Astrocyte (in vitro differentiated cells and primary cell): ENCODE measurements around the gene ZBTB49.

Source experiments
- CTCF ChIP-seq: IDR thresholded peaks from 2 replicates; pipeline ENCODE4 v1.5.1; 2011; ENCODE audit warnings: low read depth, mild to moderate bottlenecking, inconsistent platforms, low read length, moderate library complexity; ENCODE audit not compliant: insufficient read depth
- EZH2 ChIP-seq: IDR thresholded peaks from 2 replicates; pipeline ENCODE4 v1.6.1; 2012; ENCODE audit warnings: mild to moderate bottlenecking, low read length, inconsistent platforms; ENCODE audit not compliant: insufficient read depth

GRCh38 chr4:4326166-4326565 is 36.1 kb downstream of the ZBTB49 start:
- TF ChIP-seq CTCF (no peak), EZH2 (no peak)
